Mesendoderm (in vitro differentiated cells): ENCODE results near the gene SEC23A.
"Not testable (repeated sequence)": the region's sequence is repeated elsewhere in the genome, so short reads cannot be mapped to it uniquely, and the experiment has no call there.

Experiments used
- DNase-seq: peaks from one replicate; pipeline ENCODE4 v3.0.0; 2013
- H2AK5ac ChIP-seq: 2 replicates; pipeline ENCODE4 v1.6.1; 2013; ENCODE audit warnings: low read length, inconsistent platforms
- H2BK120ac ChIP-seq: 2 replicates; pipeline ENCODE4 v1.6.1; 2013; ENCODE audit warnings: low read depth, mild to moderate bottlenecking, low read length, moderate library complexity, mixed read lengths
- H2BK15ac ChIP-seq: replicated peaks from 2 replicates; pipeline ENCODE4 v1.6.1; 2013; ENCODE audit warnings: low read depth, mild to moderate bottlenecking, moderate library complexity
- H2BK5ac ChIP-seq: 2 replicates; pipeline ENCODE4 v1.6.1; 2013; ENCODE audit warnings: low read length, inconsistent platforms
- H3K18ac ChIP-seq: 2 replicates; pipeline ENCODE4 v1.6.1; 2013; ENCODE audit warnings: mild to moderate bottlenecking, low read length, mixed read lengths
- H3K23ac ChIP-seq: one replicate; pipeline ENCODE4 v1.6.1; 2013; ENCODE audit warnings: low read length
- H3K27ac ChIP-seq: 2 replicates; pipeline ENCODE4 v1.5.1; 2013; ENCODE audit warnings: low read depth, mild to moderate bottlenecking, inconsistent platforms, low read length, moderate library complexity
- H3K27me3 ChIP-seq: 2 replicates; pipeline ENCODE4 v1.6.1; 2013; ENCODE audit warnings: low read length, control low read depth, mild to moderate bottlenecking, inconsistent platforms; ENCODE audit not compliant: insufficient read depth, poor library complexity
- H3K36me3 ChIP-seq: 2 replicates; pipeline ENCODE4 v1.6.1; 2013; ENCODE audit warnings: low read length, inconsistent platforms; ENCODE audit not compliant: control insufficient read depth, insufficient read depth
- H3K4ac ChIP-seq: one replicate; pipeline ENCODE4 v1.6.1; 2013; ENCODE audit warnings: low read depth, mild to moderate bottlenecking, low read length, moderate library complexity
- H3K4me1 ChIP-seq: 2 replicates; pipeline ENCODE4 v1.6.1; 2013; ENCODE audit warnings: low read depth, low read length, inconsistent platforms; ENCODE audit not compliant: control insufficient read depth
- H3K4me2 ChIP-seq: 2 replicates; pipeline ENCODE4 v1.6.1; 2013; ENCODE audit warnings: low read length
- H3K4me3 ChIP-seq: 2 replicates; pipeline ENCODE4 v1.5.1; 2013; ENCODE audit warnings: mild to moderate bottlenecking, low read length
- H3K56ac ChIP-seq: one replicate; pipeline ENCODE4 v1.6.1; 2013; ENCODE audit warnings: low read length
- H3K79me1 ChIP-seq: 2 replicates; pipeline ENCODE4 v1.6.1; 2013; ENCODE audit warnings: low read length, inconsistent platforms
- H3K79me2 ChIP-seq: 2 replicates; pipeline ENCODE4 v1.6.1; 2013; ENCODE audit warnings: mild to moderate bottlenecking, low read length; ENCODE audit not compliant: control insufficient read depth, insufficient read depth
- H3K9ac ChIP-seq: 2 replicates; pipeline ENCODE4 v1.6.1; 2013; ENCODE audit warnings: low read length, inconsistent platforms
- H4K5ac ChIP-seq: one replicate; pipeline ENCODE4 v1.6.1; 2013; ENCODE audit warnings: low read length
- H4K8ac ChIP-seq: one replicate; pipeline ENCODE4 v1.6.1; 2013; ENCODE audit warnings: low read depth, mild to moderate bottlenecking, control low read depth, low read length, moderate library complexity
- WGBS: extraction: QIAGEN DNeasy Blood & Tissue Kit; methylation state at CpG from one replicate; pipeline ENCODE4 v1.1.7; 2013; ENCODE audit warnings: low lambda C conversion rate, missing lambda C conversion rate; ENCODE audit not compliant: insufficient coverage; ENCODE audit errors: extremely low coverage; 5-methylcytosine and 5-hydroxymethylcytosine counted together

SEC23A gene

GRCh38 chr14:39109893-39110715 is 7.1 kb upstream of the SEC23A start:
- H3K79me2 ChIP-seq, result no peaks in the 10 kb centered on the region
- H3K4ac ChIP-seq, result no peak overlapping the region
- no peaks in the 10 kb centered on the region for H3K27me3 ChIP-seq
- H2BK120ac ChIP-seq, result no peak overlapping the region
- H3K9ac ChIP-seq, result no peak overlapping the region
- no peak overlapping the region for H3K56ac ChIP-seq
- DNase-seq, result no peak
- no peak overlapping the region for H2BK5ac ChIP-seq
- H4K8ac ChIP-seq, result no peak overlapping the region
- H3K23ac ChIP-seq, result no peak overlapping the region
- H3K18ac ChIP-seq, result no peak overlapping the region
- H4K5ac ChIP-seq, result no peak overlapping the region
- no peaks in the 10 kb centered on the region for H3K4me1 ChIP-seq
- H3K4me3 ChIP-seq, result no peak overlapping the region
- no CpG with 5 or more reads among the region's 12 CpGs for WGBS
- H2AK5ac ChIP-seq, result no peak overlapping the region
- H3K79me1 ChIP-seq, result peaks cover 2% of the 10 kb centered on the region
- no peak overlapping the region for H3K27ac ChIP-seq
- no peak overlapping the region for H3K4me2 ChIP-seq
- H2BK15ac ChIP-seq, result no peak overlapping the region
- no peaks in the 10 kb centered on the region for H3K36me3 ChIP-seq

GRCh38 chr14:39108791-39109190 is 5.8 kb upstream of the SEC23A start:
- Histone ChIP-seq H4K5ac (no peak overlapping the region), H4K8ac (no peak overlapping the region), H3K36me3 (no peaks in the 10 kb centered on the region), H2AK5ac (no peak overlapping the region), H3K4me2 (no peak overlapping the region), H2BK5ac (no peak overlapping the region), H3K4ac (no peak overlapping the region), H3K4me1 (no peaks in the 10 kb centered on the region), H3K27ac (no peak overlapping the region), H3K23ac (no peak overlapping the region), H2BK120ac (no peak overlapping the region), H3K79me2 (no peaks in the 10 kb centered on the region), H3K9ac (no peak overlapping the region), H3K56ac (no peak overlapping the region), H3K18ac (no peak overlapping the region), H3K4me3 (no peak overlapping the region), H3K79me1 (no peaks in the 10 kb centered on the region), H3K27me3 (no peaks in the 10 kb centered on the region), H2BK15ac (no peak overlapping the region)
- no CpG with 5 or more reads among the region's 3 CpGs for WGBS
- DNase-seq, result no peak

DNA sequence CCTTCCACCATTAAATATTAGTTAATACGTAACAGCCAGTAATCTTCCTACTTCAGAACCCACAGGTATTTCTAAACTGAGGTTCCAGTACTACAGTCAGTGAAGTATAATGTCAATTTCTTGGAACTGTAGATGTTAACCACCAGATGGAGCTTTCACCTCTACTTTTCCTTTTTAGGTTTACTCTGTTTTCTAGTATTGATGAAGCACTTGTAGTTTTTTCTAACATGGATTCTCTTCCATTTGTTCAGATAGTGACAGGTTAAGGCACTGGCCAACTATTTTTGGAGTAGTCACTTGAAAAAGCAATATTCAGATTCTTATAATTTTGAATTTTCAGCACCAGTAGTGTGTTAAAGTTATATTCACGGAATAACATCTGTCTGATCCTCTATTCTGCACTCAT is 4.6 kb upstream of the SEC23A start:
- no peak overlapping the region for H4K5ac ChIP-seq
- peak; percentile 45 for DNase-seq
- H3K4me1 ChIP-seq, result no peaks in the 10 kb centered on the region
- no CpG with 5 or more reads among the region's 2 CpGs for WGBS
- peaks cover 1% of the 10 kb centered on the region for H3K79me2 ChIP-seq
- no peaks in the 10 kb centered on the region for H3K79me1 ChIP-seq
- H3K27me3 ChIP-seq, result no peaks in the 10 kb centered on the region
- no peak overlapping the region for H2BK120ac ChIP-seq
- no peak overlapping the region for H3K23ac ChIP-seq
- H2BK15ac ChIP-seq, result no peak overlapping the region
- no peak overlapping the region for H4K8ac ChIP-seq
- H3K36me3 ChIP-seq, result no peaks in the 10 kb centered on the region
- no peak overlapping the region for H3K4ac ChIP-seq
- H3K18ac ChIP-seq, result no peak overlapping the region
- no peak overlapping the region for H2BK5ac ChIP-seq
- no peak overlapping the region for H3K9ac ChIP-seq
- no peak overlapping the region for H2AK5ac ChIP-seq
- H3K27ac ChIP-seq, result no peak overlapping the region
- no peak overlapping the region for H3K56ac ChIP-seq
- no peak overlapping the region for H3K4me3 ChIP-seq
- H3K4me2 ChIP-seq, result no peak overlapping the region

DNA sequence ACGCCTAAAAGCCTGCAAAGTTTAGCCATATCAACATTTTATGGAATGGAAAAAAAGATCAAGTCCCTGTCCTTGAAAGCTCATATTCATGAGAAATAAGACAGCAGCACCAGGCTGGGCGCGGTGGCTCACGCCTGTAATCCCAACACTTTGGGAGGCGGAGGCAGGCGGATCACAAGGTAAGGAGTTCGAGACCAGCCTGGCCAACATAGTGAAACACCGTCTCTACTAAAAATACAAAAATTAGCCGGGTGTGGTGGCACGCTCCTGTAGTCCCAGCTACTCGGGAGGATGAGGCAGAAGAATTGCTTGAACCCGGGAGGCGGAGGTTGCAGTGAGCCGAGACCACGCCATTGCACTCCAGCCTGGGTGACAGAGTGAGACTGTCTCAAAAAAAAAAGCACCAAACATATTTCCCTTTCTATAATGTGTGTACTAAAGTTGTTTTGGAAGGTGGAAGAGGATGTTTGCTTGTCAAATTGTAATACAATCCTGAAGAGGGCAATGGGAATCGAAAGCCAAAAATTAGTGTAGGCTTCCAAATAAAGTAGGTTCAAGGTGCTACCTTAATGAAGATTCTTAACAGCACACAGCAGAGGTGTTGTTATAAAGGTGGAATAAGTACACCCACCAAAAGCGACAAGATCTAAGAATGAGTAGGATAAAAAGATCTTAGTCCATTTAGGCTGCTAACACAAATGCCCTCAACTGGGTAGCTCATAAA is 1.2 kb upstream of the SEC23A start:
- not testable (repeated sequence) for H3K23ac ChIP-seq, H2AK5ac ChIP-seq, H2BK5ac ChIP-seq, H3K18ac ChIP-seq, H3K4ac ChIP-seq, H4K5ac ChIP-seq, H3K36me3 ChIP-seq, H2BK15ac ChIP-seq, DNase-seq, H3K4me3 ChIP-seq, H3K79me1 ChIP-seq, H2BK120ac ChIP-seq, H3K4me1 ChIP-seq, H3K27me3 ChIP-seq
- H3K9ac ChIP-seq, result peak overlapping the region; percentile 76
- no CpG with 5 or more reads among the region's 17 CpGs for WGBS
- H4K8ac ChIP-seq, result peak overlapping the region; percentile 39
- peak overlapping the region; percentile 94 for H3K27ac ChIP-seq
- peaks cover 18% of the 10 kb centered on the region for H3K79me2 ChIP-seq
- peak overlapping the region; percentile 25 for H3K4me2 ChIP-seq
- peak overlapping the region; percentile 90 for H3K56ac ChIP-seq

- H3K36me3 ChIP-seq, result no peaks in the 10 kb centered on the region
- peak overlapping the region; percentile 90 for H3K4ac ChIP-seq
- H2BK15ac ChIP-seq, result no peak overlapping the region
- H3K56ac ChIP-seq, result peak overlapping the region; percentile 93
- H3K4me2 ChIP-seq, result peak overlapping the region; percentile 94
- H3K27ac ChIP-seq, result peak overlapping the region; percentile 67
- WGBS, result no CpG with 5 or more reads among the region's 23 CpGs
- H3K23ac ChIP-seq, result no peak overlapping the region
- H2BK120ac ChIP-seq, result peak overlapping the region; percentile 52
- peak; percentile 61 for DNase-seq
- H2AK5ac ChIP-seq, result no peak overlapping the region
- no peaks in the 10 kb centered on the region for H3K4me1 ChIP-seq
- peak overlapping the region; percentile 98 for H3K18ac ChIP-seq
- no peak overlapping the region for H4K5ac ChIP-seq
- peaks cover 20% of the 10 kb centered on the region for H3K79me2 ChIP-seq
- no peaks in the 10 kb centered on the region for H3K27me3 ChIP-seq
- H2BK5ac ChIP-seq, result peak overlapping the region; percentile 3
- peak overlapping the region; percentile 90 for H4K8ac ChIP-seq
- H3K4me3 ChIP-seq, result peak overlapping the region; percentile 66
- peak overlapping the region; percentile 79 for H3K9ac ChIP-seq
- peaks cover 3% of the 10 kb centered on the region for H3K79me1 ChIP-seq
Observed at GRCh38 chr14:39102265-39102968, 618 bp downstream of the SEC23A start.
